GM06990 (cell line): ENCODE data around the gene DAPP1.
"Not testable (repeated sequence)": the region's sequence is repeated elsewhere in the genome, so short reads cannot be mapped to it uniquely, and the experiment has no call there.

Experiments
- DNase-seq: peaks from one replicate; pipeline ENCODE4 v3.0.0-alpha.2; 2011; ENCODE audit not compliant: insufficient read length; ENCODE audit errors: extremely low read depth
- H3K27me3 ChIP-seq: replicated peaks from 2 replicates; pipeline ENCODE4 v1.6.0; 2011; ENCODE audit warnings: low read length; ENCODE audit not compliant: control insufficient read depth, insufficient read depth
- H3K36me3 ChIP-seq: 2 replicates; pipeline ENCODE4 v1.5.1; 2011; ENCODE audit warnings: low read length; ENCODE audit not compliant: control insufficient read depth, insufficient read depth
- H3K4me3 ChIP-seq: replicated peaks from 2 replicates; pipeline ENCODE4 v1.5.1; 2011; ENCODE audit warnings: low read depth, mild to moderate bottlenecking, control low read depth, low read length
- CTCF ChIP-seq: IDR thresholded peaks from 2 replicates; pipeline ENCODE4 v1.5.1; 2011; ENCODE audit warnings: low read length, control low read depth, mild to moderate bottlenecking, inconsistent platforms; ENCODE audit not compliant: insufficient read depth, poor library complexity, severe bottlenecking

DAPP1 gene

GRCh38 chr4:99826016-99826415 is 9.4 kb downstream of the DAPP1 start:
- Histone ChIP-seq H3K27me3 (no peaks in the 10 kb centered on the region), H3K36me3 (no peaks in the 10 kb centered on the region; the same call in 1 of the 2 replicates)
- DNase-seq: no peak

GRCh38 chr4:99827454-99827853 is 10.8 kb downstream of the DAPP1 start:
- Histone ChIP-seq H3K4me3 (no peak overlapping the region), H3K27me3 (no peaks in the 10 kb centered on the region), H3K36me3 (no peaks in the 10 kb centered on the region; the same call in 1 of the 2 replicates)
- no peak for TF ChIP-seq CTCF
- no peak for DNase-seq

More at GRCh38 chr4:99826016-99826415, 9.4 kb downstream of the DAPP1 start:
- TF ChIP-seq CTCF: no peak
- H3K4me3 ChIP-seq: no peak overlapping the region

DNA sequence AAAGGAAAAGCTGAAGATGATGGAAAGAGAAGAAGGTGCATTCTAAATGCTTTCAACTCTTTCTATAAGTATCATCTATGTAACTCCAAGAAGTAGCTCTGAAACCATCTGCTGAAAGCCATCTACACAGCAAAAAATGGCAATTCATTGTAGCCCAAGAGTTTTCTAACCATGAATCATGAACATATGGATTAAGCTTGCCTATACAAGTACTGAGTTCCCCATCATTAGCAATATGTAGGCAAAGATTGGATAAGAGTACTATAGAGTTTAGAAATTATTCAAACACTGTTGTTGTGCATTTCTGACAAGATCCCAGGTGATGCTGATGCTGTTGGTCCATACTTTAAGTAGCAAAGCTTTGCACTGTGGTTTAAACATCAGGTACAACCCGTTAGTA is 11.2 kb downstream of the DAPP1 start:
- no peak for TF ChIP-seq CTCF
- Histone ChIP-seq H3K36me3 (no peaks in the 10 kb centered on the region; the same call in 1 of the 2 replicates), H3K4me3 (no peak overlapping the region), H3K27me3 (no peaks in the 10 kb centered on the region)
- no peak for DNase-seq

DNA sequence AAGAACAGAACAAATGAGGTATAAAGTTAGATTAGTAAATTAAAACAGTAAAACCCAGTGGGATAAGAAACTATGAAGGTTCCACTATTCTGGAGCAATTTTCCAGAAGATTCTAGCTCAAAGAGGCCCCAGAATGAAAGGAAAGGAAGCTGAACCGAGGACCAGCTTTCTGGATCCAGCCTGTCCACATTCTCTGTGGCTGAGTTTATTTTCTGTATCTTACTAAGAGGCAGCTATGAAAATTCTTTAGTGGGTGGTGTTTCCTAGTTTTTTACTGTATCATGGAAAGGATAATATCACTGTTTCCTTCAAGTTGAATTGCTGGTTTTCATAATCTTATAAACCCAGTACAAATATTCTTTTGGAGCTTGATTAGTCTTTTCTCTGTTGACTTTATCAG is 11.8 kb downstream of the DAPP1 start:
- DNase-seq: no peak
- Histone ChIP-seq H3K4me3 (no peak overlapping the region), H3K27me3 (no peaks in the 10 kb centered on the region), H3K36me3 (no peaks in the 10 kb centered on the region; the same call in 1 of the 2 replicates)
- TF ChIP-seq CTCF: no peak

DNA sequence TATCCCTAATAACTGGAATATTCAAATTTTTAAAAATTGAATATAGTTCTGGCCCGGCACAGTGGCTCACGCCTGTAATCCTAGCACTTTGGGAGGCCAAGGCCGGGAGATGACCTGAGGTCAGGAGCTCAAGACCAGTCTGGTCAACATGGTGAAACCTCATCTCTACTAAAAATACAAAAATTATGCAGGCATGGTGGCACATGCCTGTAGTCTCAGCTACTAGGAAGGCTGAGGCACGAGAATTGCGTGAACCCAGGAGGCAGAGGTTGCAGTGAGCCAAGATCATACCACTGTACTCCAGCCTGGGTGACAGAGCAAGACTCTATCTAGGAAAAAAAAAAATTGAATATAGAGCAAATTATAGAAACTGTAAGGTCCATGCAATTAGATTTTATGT is 13.4 kb downstream of the DAPP1 start:
- not testable (repeated sequence) for H3K4me3 ChIP-seq, H3K27me3 ChIP-seq, DNase-seq, H3K36me3 ChIP-seq

- Histone ChIP-seq H3K27me3 (no peaks in the 10 kb centered on the region), H3K4me3 (no peak overlapping the region), H3K36me3 (peaks cover 7% of the 10 kb centered on the region)
- DNase-seq: no peak
- TF ChIP-seq CTCF: no peak
Observed at GRCh38 chr4:99832321-99832720, 15.7 kb downstream of the DAPP1 start.
